ENCODE data around the gene CPVL.

The CPVL gene

GRCh38 chr7:29014725-29015124 is 131.6 kb downstream of the CPVL start:
- no peak overlapping the region for H3K9ac ChIP-seq (ENCODE audit: low read depth, low read length)
- H3K27ac ChIP-seq (ENCODE audit: low read depth, low read length) = no peak overlapping the region
- WGBS = 90% methylated on average over 3 of the region's 3 CpGs
- H3K36me3 ChIP-seq (ENCODE audit: insufficient read depth, low read length) = no peaks in the 10 kb centered on the region
- no peak overlapping the region for H3K4me3 ChIP-seq (ENCODE audit: low read length)
- H3K9me3 ChIP-seq (ENCODE audit: insufficient read depth, low read depth, low read length) = no peaks in the 10 kb centered on the region
- H3K27me3 ChIP-seq (ENCODE audit: insufficient read depth, low read length) = no peaks in the 10 kb centered on the region
- H3K4me1 ChIP-seq (ENCODE audit: insufficient read depth, low read length) = no peaks in the 10 kb centered on the region

- WGBS = 89% methylated on average over 3 of the region's 3 CpGs
These were observed 132.4 kb downstream of the CPVL start for GRCh38 chr7:29013931-29014330.

GRCh38 chr7:29013082-29013695 is 133.1 kb downstream of the CPVL start:
- Histone ChIP-seq H3K9me3 (ENCODE audit: insufficient read depth, low read depth, low read length) (peaks cover 3% of the 10 kb centered on the region; the same call in 1 of the 2 replicates), H3K9ac (ENCODE audit: low read depth, low read length) (no peak overlapping the region), H3K36me3 (ENCODE audit: insufficient read depth, low read length) (no peaks in the 10 kb centered on the region), H3K27ac (ENCODE audit: low read depth, low read length) (no peak overlapping the region), H3K27me3 (ENCODE audit: insufficient read depth, low read length) (no peaks in the 10 kb centered on the region), H3K4me1 (ENCODE audit: insufficient read depth, low read length) (no peaks in the 10 kb centered on the region), H3K4me3 (ENCODE audit: low read length) (no peak overlapping the region)
- 89% methylated on average over 1 of the region's 1 CpG for WGBS

More at GRCh38 chr7:29013931-29014330, 132.4 kb downstream of the CPVL start:
- Histone ChIP-seq H3K27me3 (ENCODE audit: insufficient read depth, low read length) (no peaks in the 10 kb centered on the region), H3K4me1 (ENCODE audit: insufficient read depth, low read length) (no peaks in the 10 kb centered on the region), H3K36me3 (ENCODE audit: insufficient read depth, low read length) (no peaks in the 10 kb centered on the region), H3K9ac (ENCODE audit: low read depth, low read length) (no peak overlapping the region), H3K27ac (ENCODE audit: low read depth, low read length) (no peak overlapping the region), H3K4me3 (ENCODE audit: low read length) (no peak overlapping the region), H3K9me3 (ENCODE audit: insufficient read depth, low read depth, low read length) (peaks cover 3% of the 10 kb centered on the region; the same call in 1 of the 2 replicates)

- no peaks in the 10 kb centered on the region for H3K36me3 ChIP-seq (ENCODE audit: insufficient read depth, low read length)
- no peak overlapping the region for H3K27ac ChIP-seq (ENCODE audit: low read depth, low read length)
- H3K4me1 ChIP-seq (ENCODE audit: insufficient read depth, low read length) = peaks cover 5% of the 10 kb centered on the region; the same call in 1 of the 2 replicates
- H3K9me3 ChIP-seq (ENCODE audit: insufficient read depth, low read depth, low read length) = peaks cover 11% of the 10 kb centered on the region; the same call in 1 of the 2 replicates
- H3K9ac ChIP-seq (ENCODE audit: low read depth, low read length) = no peak overlapping the region
- no peak overlapping the region for H3K4me3 ChIP-seq (ENCODE audit: low read length)
- 100% methylated on average over 1 of the region's 1 CpG for WGBS
- no peaks in the 10 kb centered on the region for H3K27me3 ChIP-seq (ENCODE audit: insufficient read depth, low read length)
These were observed 136.4 kb downstream of the CPVL start for GRCh38 chr7:29009947-29010346.

- Histone ChIP-seq H3K36me3 (ENCODE audit: insufficient read depth, low read length) (no peaks in the 10 kb centered on the region), H3K27me3 (ENCODE audit: insufficient read depth, low read length) (no peaks in the 10 kb centered on the region), H3K27ac (ENCODE audit: low read depth, low read length) (no peak overlapping the region), H3K9me3 (ENCODE audit: insufficient read depth, low read depth, low read length) (peaks cover 11% of the 10 kb centered on the region; the same call in 1 of the 2 replicates), H3K4me3 (ENCODE audit: low read length) (no peak overlapping the region), H3K4me1 (ENCODE audit: insufficient read depth, low read length) (peaks cover 5% of the 10 kb centered on the region; the same call in 1 of the 2 replicates), H3K9ac (ENCODE audit: low read depth, low read length) (no peak overlapping the region)
- WGBS = 90% methylated on average over 2 of the region's 2 CpGs
These were observed 137.7 kb downstream of the CPVL start for GRCh38 chr7:29008590-29008989.

GRCh38 chr7:29007127-29007526 is 139.2 kb downstream of the CPVL start:
- H3K4me1 ChIP-seq (ENCODE audit: insufficient read depth, low read length) = peaks cover 5% of the 10 kb centered on the region; the same call in 1 of the 2 replicates
- no peaks in the 10 kb centered on the region for H3K27me3 ChIP-seq (ENCODE audit: insufficient read depth, low read length)
- no peaks in the 10 kb centered on the region for H3K36me3 ChIP-seq (ENCODE audit: insufficient read depth, low read length)
- 100% methylated on average over 2 of the region's 2 CpGs for WGBS
- no peak overlapping the region for H3K9ac ChIP-seq (ENCODE audit: low read depth, low read length)
- no peak overlapping the region for H3K27ac ChIP-seq (ENCODE audit: low read depth, low read length)
- peaks cover 11% of the 10 kb centered on the region; the same call in 1 of the 2 replicates for H3K9me3 ChIP-seq (ENCODE audit: insufficient read depth, low read depth, low read length)
- no peak overlapping the region for H3K4me3 ChIP-seq (ENCODE audit: low read length)

- Histone ChIP-seq H3K4me3 (ENCODE audit: low read length) (no peak overlapping the region), H3K9me3 (ENCODE audit: insufficient read depth, low read depth, low read length) (peaks cover 11% of the 10 kb centered on the region; the same call in 1 of the 2 replicates), H3K9ac (ENCODE audit: low read depth, low read length) (no peak overlapping the region), H3K27me3 (ENCODE audit: insufficient read depth, low read length) (no peaks in the 10 kb centered on the region), H3K4me1 (ENCODE audit: insufficient read depth, low read length) (peaks cover 7% of the 10 kb centered on the region), H3K36me3 (ENCODE audit: insufficient read depth, low read length) (no peaks in the 10 kb centered on the region), H3K27ac (ENCODE audit: low read depth, low read length) (no peak overlapping the region)
- WGBS = 89% methylated on average over 2 of the region's 3 CpGs
These were observed 140.5 kb downstream of the CPVL start for GRCh38 chr7:29005829-29006228.

GRCh38 chr7:29005406-29005805 is 140.9 kb downstream of the CPVL start:
- Histone ChIP-seq H3K4me3 (ENCODE audit: low read length) (no peak overlapping the region), H3K9ac (ENCODE audit: low read depth, low read length) (no peak overlapping the region), H3K9me3 (ENCODE audit: insufficient read depth, low read depth, low read length) (peaks cover 11% of the 10 kb centered on the region; the same call in 1 of the 2 replicates), H3K36me3 (ENCODE audit: insufficient read depth, low read length) (no peaks in the 10 kb centered on the region), H3K4me1 (ENCODE audit: insufficient read depth, low read length) (peaks cover 7% of the 10 kb centered on the region), H3K27ac (ENCODE audit: low read depth, low read length) (no peak overlapping the region), H3K27me3 (ENCODE audit: insufficient read depth, low read length) (no peaks in the 10 kb centered on the region)
- WGBS = 93% methylated on average over 1 of the region's 1 CpG

GRCh38 chr7:29003703-29004102 is 142.6 kb downstream of the CPVL start:
- 92% methylated on average over 5 of the region's 5 CpGs for WGBS
- no peak overlapping the region for H3K27ac ChIP-seq (ENCODE audit: low read depth, low read length)
- H3K9me3 ChIP-seq (ENCODE audit: insufficient read depth, low read depth, low read length) = peaks cover 8% of the 10 kb centered on the region; the same call in 1 of the 2 replicates
- H3K4me1 ChIP-seq (ENCODE audit: insufficient read depth, low read length) = peaks cover 7% of the 10 kb centered on the region
- no peak overlapping the region for H3K9ac ChIP-seq (ENCODE audit: low read depth, low read length)
- H3K27me3 ChIP-seq (ENCODE audit: insufficient read depth, low read length) = no peaks in the 10 kb centered on the region
- no peaks in the 10 kb centered on the region for H3K36me3 ChIP-seq (ENCODE audit: insufficient read depth, low read length)
- H3K4me3 ChIP-seq (ENCODE audit: low read length) = no peak overlapping the region

- Histone ChIP-seq H3K27ac (ENCODE audit: low read depth, low read length) (no peak overlapping the region), H3K4me1 (ENCODE audit: insufficient read depth, low read length) (peaks cover 8% of the 10 kb centered on the region; the same call in 1 of the 2 replicates), H3K27me3 (ENCODE audit: insufficient read depth, low read length) (no peaks in the 10 kb centered on the region), H3K36me3 (ENCODE audit: insufficient read depth, low read length) (no peaks in the 10 kb centered on the region), H3K4me3 (ENCODE audit: low read length) (no peak overlapping the region), H3K9ac (ENCODE audit: low read depth, low read length) (no peak overlapping the region), H3K9me3 (ENCODE audit: insufficient read depth, low read depth, low read length) (peaks cover under 1% of the 10 kb centered on the region; the same call in 1 of the 2 replicates)
- over 99% methylated on average over 2 of the region's 2 CpGs for WGBS
These were observed 145.6 kb downstream of the CPVL start for GRCh38 chr7:29000717-29001076.

GRCh38 chr7:28999895-29000716 is 146.2 kb downstream of the CPVL start:
- no peaks in the 10 kb centered on the region for H3K27me3 ChIP-seq (ENCODE audit: insufficient read depth, low read length)
- WGBS = 93% methylated on average over 12 of the region's 12 CpGs
- H3K36me3 ChIP-seq (ENCODE audit: insufficient read depth, low read length) = no peaks in the 10 kb centered on the region
- no peak overlapping the region for H3K27ac ChIP-seq (ENCODE audit: low read depth, low read length)
- H3K4me1 ChIP-seq (ENCODE audit: insufficient read depth, low read length) = peaks cover 8% of the 10 kb centered on the region; the same call in 1 of the 2 replicates
- H3K9ac ChIP-seq (ENCODE audit: low read depth, low read length) = no peak overlapping the region
- no peaks in the 10 kb centered on the region for H3K9me3 ChIP-seq (ENCODE audit: insufficient read depth, low read depth, low read length)
- H3K4me3 ChIP-seq (ENCODE audit: low read length) = no peak overlapping the region

All from HUES64 (cell line).